GM19025 (cell line): ENCODE data around the gene ZNF566.
"Not testable (repeated sequence)": the region's sequence is repeated elsewhere in the genome, so short reads cannot be mapped to it uniquely, and the experiment has no call there.

Experiments used
- ATAC-seq: cut with Tn5 transposase; IDR thresholded peaks from one replicate; pipeline ENCODE4 v1.9.1; 2021; ENCODE audit warnings: mild to moderate bottlenecking, low read depth, moderate library complexity; ENCODE audit not compliant: unreplicated experiment

The ZNF566 gene

GRCh38 chr19:36489118-36489919 lies at the start of gene ZNF566:
Gene ZNF566 (minus strand): TSS chr19:36489561. CDS start chr19:36476557, 13,004 bp downstream.
- ATAC-seq, result peak; percentile 88

GRCh38 chr19:36528921-36529518 lies 39.7 kb upstream of the ZNF566 start:
- peak; percentile 14 for ATAC-seq

GRCh38 chr19:36528194-36528920 lies 39.0 kb upstream of the ZNF566 start, which contains the start of gene ZNF260:
Gene ZNF260 (minus strand): TSS chr19:36528271. CDS start chr19:36515238, 13,033 bp downstream.
- ATAC-seq, result peak; percentile 78

- no peak for ATAC-seq
These were observed 38.5 kb upstream of the ZNF566 start for GRCh38 chr19:36527873-36528193.

GRCh38 chr19:36527341-36527740 lies 38.0 kb upstream of the ZNF566 start:
- no peak for ATAC-seq

- ATAC-seq, result no peak
These were observed 37.2 kb upstream of the ZNF566 start for GRCh38 chr19:36526581-36526980.

- ATAC-seq, result no peak
These were observed 35.3 kb upstream of the ZNF566 start for GRCh38 chr19:36524617-36525016.

- ATAC-seq, result no peak
These were observed 24.8 kb upstream of the ZNF566 start for GRCh38 chr19:36514012-36514612.

GRCh38 chr19:36508325-36508724 lies 19.0 kb upstream of the ZNF566 start:
- no peak for ATAC-seq

GRCh38 chr19:36501973-36502372 lies 12.6 kb upstream of the ZNF566 start:
- no peak for ATAC-seq

- no peak for ATAC-seq
These were observed 7.6 kb upstream of the ZNF566 start for GRCh38 chr19:36497001-36497400.

GRCh38 chr19:36492689-36493453 lies 3.5 kb upstream of the ZNF566 start:
- not testable (repeated sequence) for ATAC-seq

- ATAC-seq, result not testable (repeated sequence)
These were observed 1.5 kb upstream of the ZNF566 start for GRCh38 chr19:36490846-36491245.

GRCh38 chr19:36489920-36490415 lies 607 bp upstream of the ZNF566 start:
- no peak for ATAC-seq

GRCh38 chr19:36488846-36489117 lies 579 bp downstream of the ZNF566 start:
- ATAC-seq, result no peak

GRCh38 chr19:36488118-36488845 lies 1.1 kb downstream of the ZNF566 start:
- no peak for ATAC-seq

- ATAC-seq, result no peak
These were observed 5.7 kb downstream of the ZNF566 start for GRCh38 chr19:36483653-36484052.

- ATAC-seq, result no peak
These were observed 6.5 kb downstream of the ZNF566 start for GRCh38 chr19:36482876-36483275.

GRCh38 chr19:36460046-36460445 lies 29.3 kb downstream of the ZNF566 start:
- ATAC-seq, result no peak

- ATAC-seq, result no peak
These were observed 32.5 kb downstream of the ZNF566 start for GRCh38 chr19:36456831-36457230.
